ENCODE data around the gene EFNB2. TPM values are rescaled to one million over a fixed set of nuclear protein-coding genes. Genes with fewer than 3 reads are reported as not detected.

The EFNB2 gene
- total and polyA plus RNA-seq, 2 experiments from 2014 or later: 11.1 to 12.2 TPM

GRCh38 chr13:106477303-106477702 is 58.2 kb downstream of the EFNB2 start:
- Histone ChIP-seq H3K36me3 (no peaks in the 10 kb centered on the region), H3K27me3 (no peaks in the 10 kb centered on the region), H3K27ac (no peak overlapping the region), H3K4me3 (no peak overlapping the region), H3K9me3 (ENCODE audit: low read depth) (no peaks in the 10 kb centered on the region), H3K4me1 (ENCODE audit: low read depth) (peaks cover 12% of the 10 kb centered on the region)
- DNase-seq (ENCODE audit: low read depth in 1 of 2, low spot score in 1 of 2): no peak
- no peak for TF ChIP-seq CTCF (IDR thresholded peaks at IDR 0.05; ENCODE audit: low read depth, low read length)

GRCh38 chr13:106475852-106476251 is 59.6 kb downstream of the EFNB2 start:
- no peaks in the 10 kb centered on the region for H3K27me3 ChIP-seq
- no peaks in the 10 kb centered on the region for H3K36me3 ChIP-seq
- TF ChIP-seq CTCF (IDR thresholded peaks at IDR 0.05; ENCODE audit: low read depth, low read length): no peak
- no peak for DNase-seq (ENCODE audit: low read depth in 1 of 2, low spot score in 1 of 2)
- H3K4me3 ChIP-seq: no peak overlapping the region
- peaks cover 17% of the 10 kb centered on the region for H3K4me1 ChIP-seq (ENCODE audit: low read depth)
- H3K27ac ChIP-seq: no peak overlapping the region
- H3K9me3 ChIP-seq (ENCODE audit: low read depth): no peaks in the 10 kb centered on the region

GRCh38 chr13:106474912-106475311 is 60.5 kb downstream of the EFNB2 start:
- Histone ChIP-seq H3K4me3 (no peak overlapping the region), H3K27me3 (no peaks in the 10 kb centered on the region), H3K9me3 (ENCODE audit: low read depth) (no peaks in the 10 kb centered on the region), H3K36me3 (no peaks in the 10 kb centered on the region), H3K27ac (peak overlapping the region; percentile 2), H3K4me1 (ENCODE audit: low read depth) (peaks cover 17% of the 10 kb centered on the region)
- TF ChIP-seq CTCF (IDR thresholded peaks at IDR 0.05; ENCODE audit: low read depth, low read length): no peak
- peak in 1 of 2 donors; percentile 34 for DNase-seq (ENCODE audit: low read depth in 1 of 2, low spot score in 1 of 2)

- no peaks in the 10 kb centered on the region for H3K9me3 ChIP-seq (ENCODE audit: low read depth)
- no peaks in the 10 kb centered on the region for H3K27me3 ChIP-seq
- no peak for TF ChIP-seq CTCF (IDR thresholded peaks at IDR 0.05; ENCODE audit: low read depth, low read length)
- peaks cover 29% of the 10 kb centered on the region for H3K4me1 ChIP-seq (ENCODE audit: low read depth)
- H3K36me3 ChIP-seq: no peaks in the 10 kb centered on the region
- H3K27ac ChIP-seq: peak overlapping the region; percentile 77
- H3K4me3 ChIP-seq: no peak overlapping the region
- DNase-seq (ENCODE audit: low read depth in 1 of 2, low spot score in 1 of 2): no peak
Measured at GRCh38 chr13:106473154-106473553, 62.3 kb downstream of the EFNB2 start.

GRCh38 chr13:106472621-106473020 is 62.8 kb downstream of the EFNB2 start:
- no peaks in the 10 kb centered on the region for H3K36me3 ChIP-seq
- peaks cover 34% of the 10 kb centered on the region for H3K4me1 ChIP-seq (ENCODE audit: low read depth)
- peak overlapping the region; percentile 77 for H3K27ac ChIP-seq
- no peaks in the 10 kb centered on the region for H3K9me3 ChIP-seq (ENCODE audit: low read depth)
- no peak for DNase-seq (ENCODE audit: low read depth in 1 of 2, low spot score in 1 of 2)
- no peak overlapping the region for H3K4me3 ChIP-seq
- TF ChIP-seq CTCF (IDR thresholded peaks at IDR 0.05; ENCODE audit: low read depth, low read length): no peak
- no peaks in the 10 kb centered on the region for H3K27me3 ChIP-seq

All from cardiac muscle cell (in vitro differentiated cells and primary cell).